Kidney glomerular epithelial cell (primary cell): ENCODE data around the gene GSTT4.
"Not testable (repeated sequence)": the region's sequence is repeated elsewhere in the genome, so short reads cannot be mapped to it uniquely, and the experiment has no call there.

Experiments used
- DNase-seq: peaks from one replicate; lab custom pipeline; 2025; lab: John Stamatoyannopoulos, UW

The GSTT4 gene

GRCh38 chr22:24005201-24005600 is at the start of gene GSTT4:
GSTT4 (minus strand) TSS chr22:24005453; CDS start chr22:24005356, 97 bp downstream.
- no peak for DNase-seq

GRCh38 chr22:24054356-24054755 is 49.1 kb upstream of the GSTT4 start:
- DNase-seq: no peak

GRCh38 chr22:24053481-24054226 is 48.4 kb upstream of the GSTT4 start:
- no peak for DNase-seq

GRCh38 chr22:24051568-24051967 is 46.3 kb upstream of the GSTT4 start:
- no peak for DNase-seq

- DNase-seq: no peak
Observed at GRCh38 chr22:24051028-24051427, 45.8 kb upstream of the GSTT4 start.

GRCh38 chr22:24049978-24050377 is 44.7 kb upstream of the GSTT4 start:
- no peak for DNase-seq

GRCh38 chr22:24049211-24049610 is 44.0 kb upstream of the GSTT4 start:
- DNase-seq: no peak

GRCh38 chr22:24046024-24046423 is 40.8 kb upstream of the GSTT4 start:
- DNase-seq: no peak

GRCh38 chr22:24043958-24044357 is 38.7 kb upstream of the GSTT4 start:
- no peak for DNase-seq

GRCh38 chr22:24043465-24043864 is 38.2 kb upstream of the GSTT4 start:
- DNase-seq: not testable (repeated sequence)

- no peak for DNase-seq
Observed at GRCh38 chr22:24040946-24041345, 35.7 kb upstream of the GSTT4 start.

GRCh38 chr22:24039046-24039445 is 33.8 kb upstream of the GSTT4 start:
- no peak for DNase-seq

GRCh38 chr22:24037851-24038765 is 32.9 kb upstream of the GSTT4 start:
- no peak for DNase-seq

GRCh38 chr22:24035296-24035695 is 30.0 kb upstream of the GSTT4 start:
- no peak for DNase-seq

GRCh38 chr22:24033731-24034130 is 28.5 kb upstream of the GSTT4 start:
- no peak for DNase-seq

- DNase-seq: no peak
Observed at GRCh38 chr22:24030186-24030702, 25.0 kb upstream of the GSTT4 start.

GRCh38 chr22:24029304-24029703 is 24.1 kb upstream of the GSTT4 start:
- no peak for DNase-seq

GRCh38 chr22:24028533-24028932 is 23.3 kb upstream of the GSTT4 start:
- no peak for DNase-seq

- no peak for DNase-seq
Observed at GRCh38 chr22:24027991-24028390, 22.7 kb upstream of the GSTT4 start.

- DNase-seq: no peak
Observed at GRCh38 chr22:24027389-24027975, 22.2 kb upstream of the GSTT4 start.

GRCh38 chr22:24026733-24027132 is 21.5 kb upstream of the GSTT4 start:
- no peak for DNase-seq

- DNase-seq: no peak
Observed at GRCh38 chr22:24026056-24026455, 20.8 kb upstream of the GSTT4 start.
